ENCODE data around the gene KRT23. TPM values are rescaled to one million over a fixed set of nuclear protein-coding genes. Genes with fewer than 3 reads are reported as not detected.

KRT23 gene
- total RNA-seq, 1 experiment from 2014 or later = not detected

DNA sequence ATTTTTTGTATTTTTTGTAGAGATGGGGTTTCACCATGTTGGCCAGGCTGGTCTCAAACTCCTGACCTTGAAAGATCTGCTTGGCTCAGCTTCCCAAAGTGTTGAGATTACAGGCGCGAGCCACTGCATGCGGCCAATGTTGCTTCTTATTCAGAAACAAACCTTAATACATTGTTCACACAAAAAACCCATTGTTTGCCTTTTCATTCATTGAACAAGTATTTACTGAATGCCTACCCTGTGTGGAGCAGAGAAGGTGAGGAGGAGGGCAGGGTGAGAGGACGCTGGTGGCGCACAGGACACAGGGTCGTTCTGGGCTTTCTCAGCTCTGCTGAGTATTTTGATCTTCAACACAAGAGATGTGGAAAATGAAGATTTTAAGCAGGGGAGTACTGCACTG, 8.0 kb upstream of the KRT23 start:
- CTCF ChIA-PET = interaction anchor here (0.7 to 2.1 kb wide), 3 partner anchors 13 to 387 kb away, joined by 3 to 5 read pairs (median 3); no protein-coding TSS in a partner anchor
- H3K27me3 Mint-ChIP-seq (ENCODE audit: insufficient read depth, unreplicated experiment) = peaks cover 27% of the 10 kb centered on the region
- H3K36me3 Mint-ChIP-seq (ENCODE audit: insufficient read depth, unreplicated experiment) = peaks cover 4% of the 10 kb centered on the region
- intact Hi-C loops (cut with micrococcal nuclease) = no loop called here
- H3K4me3 Mint-ChIP-seq (ENCODE audit: unreplicated experiment) = no peak overlapping the region
- H3K27ac Mint-ChIP-seq (ENCODE audit: low read depth, unreplicated experiment) = no peak overlapping the region
- H3K4me1 Mint-ChIP-seq (ENCODE audit: insufficient read depth, unreplicated experiment) = no peaks in the 10 kb centered on the region
- no peaks in the 10 kb centered on the region for H3K9me3 Mint-ChIP-seq (ENCODE audit: unreplicated experiment)
- TF ChIP-seq, protein P1, sequence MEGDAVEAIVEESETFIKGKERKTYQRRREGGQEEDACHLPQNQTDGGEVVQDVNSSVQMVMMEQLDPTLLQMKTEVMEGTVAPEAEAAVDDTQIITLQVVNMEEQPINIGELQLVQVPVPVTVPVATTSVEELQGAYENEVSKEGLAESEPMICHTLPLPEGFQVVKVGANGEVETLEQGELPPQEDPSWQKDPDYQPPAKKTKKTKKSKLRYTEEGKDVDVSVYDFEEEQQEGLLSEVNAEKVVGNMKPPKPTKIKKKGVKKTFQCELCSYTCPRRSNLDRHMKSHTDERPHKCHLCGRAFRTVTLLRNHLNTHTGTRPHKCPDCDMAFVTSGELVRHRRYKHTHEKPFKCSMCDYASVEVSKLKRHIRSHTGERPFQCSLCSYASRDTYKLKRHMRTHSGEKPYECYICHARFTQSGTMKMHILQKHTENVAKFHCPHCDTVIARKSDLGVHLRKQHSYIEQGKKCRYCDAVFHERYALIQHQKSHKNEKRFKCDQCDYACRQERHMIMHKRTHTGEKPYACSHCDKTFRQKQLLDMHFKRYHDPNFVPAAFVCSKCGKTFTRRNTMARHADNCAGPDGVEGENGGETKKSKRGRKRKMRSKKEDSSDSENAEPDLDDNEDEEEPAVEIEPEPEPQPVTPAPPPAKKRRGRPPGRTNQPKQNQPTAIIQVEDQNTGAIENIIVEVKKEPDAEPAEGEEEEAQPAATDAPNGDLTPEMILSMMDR (IDR thresholded peaks at IDR 0.05; ENCODE audit: unreplicated experiment) = no peak
- no peak for DNase-seq (ENCODE audit: unreplicated experiment)
- POLR2A ChIA-PET = no interaction called here
- no TSS peak for BruUV-seq (replicated peaks)

DNA sequence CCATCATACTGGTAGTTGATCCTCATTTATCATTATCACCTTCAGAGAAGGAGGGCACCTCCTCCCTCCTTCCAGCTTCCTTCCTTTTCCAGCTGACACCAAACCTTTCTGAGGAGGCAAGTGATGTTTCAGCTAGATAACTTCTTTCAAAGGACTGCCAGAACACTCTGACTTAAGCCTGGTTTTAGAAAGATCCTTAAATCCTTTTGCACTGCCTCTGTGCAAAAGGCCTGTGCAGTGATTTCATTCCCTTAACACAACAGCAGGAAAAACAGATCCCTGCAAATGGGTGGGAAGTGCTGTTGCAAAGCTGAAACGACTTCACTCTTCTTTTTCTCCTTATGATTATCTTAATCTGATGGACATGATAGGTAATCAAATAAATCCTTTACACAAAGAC, 7.1 kb upstream of the KRT23 start:
- CTCF ChIA-PET = interaction anchor here (0.6 to 0.8 kb wide), 3 partner anchors 9 to 388 kb away, joined by 3 read pairs; no protein-coding TSS in a partner anchor
- DNase-seq (ENCODE audit: unreplicated experiment) = no peak
- POLR2A ChIA-PET = interaction anchor here (0.6 kb wide), 1 partner anchor 74 kb away, joined by 5 read pairs; no protein-coding TSS in a partner anchor
- BruUV-seq (replicated peaks) = no TSS peak
- Mint-ChIP-seq H3K4me1 (ENCODE audit: insufficient read depth, unreplicated experiment) (no peaks in the 10 kb centered on the region), H3K4me3 (ENCODE audit: unreplicated experiment) (no peak overlapping the region), H3K27ac (ENCODE audit: low read depth, unreplicated experiment) (no peak overlapping the region), H3K27me3 (ENCODE audit: insufficient read depth, unreplicated experiment) (peaks cover 24% of the 10 kb centered on the region), H3K9me3 (ENCODE audit: unreplicated experiment) (no peaks in the 10 kb centered on the region), H3K36me3 (ENCODE audit: insufficient read depth, unreplicated experiment) (no peaks in the 10 kb centered on the region)
- intact Hi-C loops (cut with micrococcal nuclease) = no loop called here
- TF ChIP-seq, protein P1 (IDR thresholded peaks at IDR 0.05; ENCODE audit: unreplicated experiment) = no peak

DNA sequence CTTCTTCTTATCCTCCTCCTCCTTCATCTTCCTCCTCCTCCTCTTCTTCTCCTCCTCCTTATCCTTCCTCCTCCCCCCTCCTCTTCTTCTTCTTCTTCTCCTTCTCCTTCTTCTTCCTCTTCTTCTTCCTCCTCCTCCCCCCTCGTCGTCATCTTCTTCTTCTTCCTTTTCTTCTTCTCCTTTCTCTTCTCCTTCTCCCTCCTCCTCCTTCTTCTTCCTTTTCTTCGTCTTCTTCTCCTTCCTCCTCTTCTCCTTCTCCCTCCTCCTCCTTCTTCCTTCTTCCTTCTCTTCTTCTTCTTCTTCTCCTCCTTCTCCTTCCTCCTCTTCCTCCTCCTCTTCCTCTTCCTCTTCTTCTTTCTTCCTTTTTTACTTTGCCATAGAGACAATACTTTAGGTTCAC, 5.1 kb upstream of the KRT23 start:
- no peak for DNase-seq (ENCODE audit: unreplicated experiment)
- BruUV-seq (replicated peaks) = no TSS peak
- no peaks in the 10 kb centered on the region for H3K9me3 Mint-ChIP-seq (ENCODE audit: unreplicated experiment)
- peaks cover 4% of the 10 kb centered on the region for H3K4me1 Mint-ChIP-seq (ENCODE audit: insufficient read depth, unreplicated experiment)
- intact Hi-C loops (cut with micrococcal nuclease) = no loop called here
- no peak overlapping the region for H3K4me3 Mint-ChIP-seq (ENCODE audit: unreplicated experiment)
- peaks cover 13% of the 10 kb centered on the region for H3K27me3 Mint-ChIP-seq (ENCODE audit: insufficient read depth, unreplicated experiment)
- no peaks in the 10 kb centered on the region for H3K36me3 Mint-ChIP-seq (ENCODE audit: insufficient read depth, unreplicated experiment)
- POLR2A ChIA-PET = no interaction called here
- CTCF ChIA-PET = interaction anchor here (1.4 kb wide), 1 partner anchor 10 kb away, joined by 5 read pairs; no protein-coding TSS in a partner anchor
- no peak overlapping the region for H3K27ac Mint-ChIP-seq (ENCODE audit: low read depth, unreplicated experiment)
- TF ChIP-seq, protein P1 (IDR thresholded peaks at IDR 0.05; ENCODE audit: unreplicated experiment) = no peak

GRCh38 chr17:40940266-40940665, 2.8 kb upstream of the KRT23 start:
- peaks cover 13% of the 10 kb centered on the region for H3K27me3 Mint-ChIP-seq (ENCODE audit: insufficient read depth, unreplicated experiment)
- ChIA-PET POLR2A (no interaction called here), CTCF (no interaction called here)
- TF ChIP-seq, protein P1 (IDR thresholded peaks at IDR 0.05; ENCODE audit: unreplicated experiment) = no peak
- no peak overlapping the region for H3K4me3 Mint-ChIP-seq (ENCODE audit: unreplicated experiment)
- no peak for DNase-seq (ENCODE audit: unreplicated experiment)
- intact Hi-C loops (cut with micrococcal nuclease) = no loop called here
- no peak overlapping the region for H3K27ac Mint-ChIP-seq (ENCODE audit: low read depth, unreplicated experiment)
- H3K9me3 Mint-ChIP-seq (ENCODE audit: unreplicated experiment) = no peaks in the 10 kb centered on the region
- no TSS peak for BruUV-seq (replicated peaks)
- no peaks in the 10 kb centered on the region for H3K36me3 Mint-ChIP-seq (ENCODE audit: insufficient read depth, unreplicated experiment)
- peaks cover 14% of the 10 kb centered on the region for H3K4me1 Mint-ChIP-seq (ENCODE audit: insufficient read depth, unreplicated experiment)

All from MCF 10A (cell line).